HCT116 (cell line): ENCODE results near the gene PVR. TPM values are rescaled to one million over a fixed set of nuclear protein-coding genes. Genes with fewer than 3 reads are reported as not detected.

Experiments
- ATAC-seq: fragments of 200-7000 bp; cut with Tn5 transposase; 2 replicates; pipeline ENCODE4 v1.9.1; 2020; ENCODE audit warnings: mild to moderate bottlenecking, moderate library complexity
- BruUV-seq: library from RNA; stranded (reverse); fragments of 400-500 nt; replicated peaks from 2 replicates; lab custom pipeline; 2021; lab: Mats Ljungman, UMichigan
- CTCF ChIA-PET: fragments of 300-600 bp; sonication (Branson Sonifier 250); formaldehyde crosslinking; loops from one replicate; lab custom pipeline; 2021; ENCODE audit warnings: antibody characterized with exemption; lab: Charles Lee
- POLR2A ChIA-PET: fragments of 300-600, 350-600 bp; sonication (Branson Sonifier 250); formaldehyde crosslinking; loops from one replicate; lab custom pipeline; 2021; ENCODE audit warnings: antibody characterized with exemption; lab: Charles Lee
- RAD21 ChIA-PET, 2 experiments: fragments of 300-600 bp; sonication (Branson Sonifier 250); formaldehyde crosslinking; loops; one replicate each; lab custom pipeline; 2023; ENCODE audit warnings: low total read pairs in 2 of 2; ENCODE audit not compliant: uncharacterized antibody in 2 of 2, unreplicated experiment in 2 of 2, low non-redundant PET in 1 of 2; lab: Charles Lee
- DNase-seq: peaks from one replicate; pipeline ENCODE4 v3.0.0-alpha.2; 2010; ENCODE audit warnings: low read depth, low spot score
- H2AFZ ChIP-seq: fragments of 200-600 bp; shearing (Covaris generic), sonication (generic); 2 replicates; pipeline ENCODE4 v1.6.1; 2017; ENCODE audit warnings: low read depth, mixed run types, mixed read lengths, antibody characterized with exemption, low read length; ENCODE audit not compliant: poor library complexity, severe bottlenecking
- H3K27ac ChIP-seq: 2 replicates; pipeline ENCODE4 v1.5.1; 2012; ENCODE audit warnings: low read depth, low read length
- H3K27me3 ChIP-seq: fragments of 200-600 bp; sonication (generic); 2 replicates; pipeline ENCODE4 v1.6.1; 2016; ENCODE audit warnings: mixed run types, low read length, mixed read lengths; ENCODE audit not compliant: insufficient read depth
- H3K36me3 ChIP-seq, 2 experiments: fragments of 200-500 bp in 1 of 2; fragments of 200-600 bp in 1 of 2; sonication (Bioruptor generic) in 1 of 2; sonication (generic) in 1 of 2; 2 replicates each; pipeline versions ENCODE4 v1.5.1 to v1.6.1; 2014 to 2016; ENCODE audit warnings: low read length in 2 of 2, inconsistent platforms in 1 of 2, mixed read lengths in 1 of 2, mixed run types in 1 of 2; ENCODE audit not compliant: insufficient read depth in 2 of 2, control insufficient read depth in 1 of 2
- H3K4me1 ChIP-seq, 2 experiments: fragments of 200-600 bp in 1 of 2; sonication (generic) in 1 of 2; 2 replicates each; pipeline versions ENCODE4 v1.5.1 to v1.6.1; 2012 to 2017; ENCODE audit warnings: low read length in 2 of 2, inconsistent platforms in 1 of 2, mild to moderate bottlenecking in 1 of 2, mixed read lengths in 1 of 2, mixed run types in 1 of 2, moderate library complexity in 1 of 2; ENCODE audit not compliant: insufficient read depth in 2 of 2, control insufficient read depth in 1 of 2
- H3K4me2 ChIP-seq: fragments of 200-600 bp; sonication (generic); 2 replicates; pipeline ENCODE4 v1.6.1; 2017; ENCODE audit warnings: mixed run types, low read length, mixed read lengths
- H3K4me3 ChIP-seq, 2 experiments: fragments of 200-600 bp in 1 of 2; sonication (generic) in 1 of 2; replicated peaks in 1 of 2; 2 replicates each; pipeline ENCODE4 v1.5.1; 2011 to 2016; ENCODE audit warnings: low read length in 2 of 2, control low read depth in 1 of 2, low read depth in 1 of 2, mild to moderate bottlenecking in 1 of 2, mixed read lengths in 1 of 2, mixed run types in 1 of 2
- H3K79me2 ChIP-seq: fragments of 200-600 bp; sonication (generic); 2 replicates; pipeline ENCODE4 v1.6.1; 2017; ENCODE audit warnings: mild to moderate bottlenecking, mixed run types, low read length, moderate library complexity, mixed read lengths; ENCODE audit not compliant: insufficient read depth
- H3K9ac ChIP-seq: fragments of 200-600 bp; sonication (generic); 2 replicates; pipeline ENCODE4 v1.6.1; 2016; ENCODE audit warnings: low read length, mixed read lengths
- H3K9me2 ChIP-seq: fragments of 200-600 bp; sonication (generic), shearing (Covaris generic); 2 replicates; pipeline ENCODE4 v1.6.1; 2017; ENCODE audit warnings: mixed run types, mild to moderate bottlenecking, moderate library complexity; ENCODE audit not compliant: insufficient read depth
- H3K9me3 ChIP-seq, 2 experiments: fragments of 200-500 bp in 1 of 2; fragments of 200-600 bp in 1 of 2; sonication (Bioruptor generic) in 1 of 2; sonication (generic) in 1 of 2; 2 replicates each; pipeline ENCODE4 v1.6.1; 2014 to 2017; ENCODE audit warnings: low read length in 2 of 2, mixed read lengths in 2 of 2, inconsistent platforms in 1 of 2, low read depth in 1 of 2, mild to moderate bottlenecking in 1 of 2, mixed run types in 1 of 2, moderate library complexity in 1 of 2; ENCODE audit not compliant: control insufficient read depth in 1 of 2, insufficient read depth in 1 of 2
- H4K20me1 ChIP-seq: fragments of 200-600 bp; sonication (generic), shearing (Covaris generic); 2 replicates; pipeline ENCODE4 v1.6.1; 2017; ENCODE audit warnings: mixed run types, mild to moderate bottlenecking, moderate library complexity; ENCODE audit not compliant: insufficient read depth
- CEBPB ChIP-seq: IDR thresholded peaks from 2 replicates; pipeline ENCODE4 v1.6.1; 2012; ENCODE audit warnings: low read depth
- EGR1 ChIP-seq: IDR thresholded peaks from 2 replicates; pipeline ENCODE4 v1.6.1; 2012; ENCODE audit warnings: low read depth
- ELF1 ChIP-seq: IDR thresholded peaks from 2 replicates; pipeline ENCODE4 v1.6.1; 2012; ENCODE audit warnings: low read depth, borderline replicate concordance
- EZH2 ChIP-seq: fragments of 200-600 bp; sonication (generic); IDR thresholded peaks from 2 replicates; pipeline ENCODE4 v1.6.1; 2017; ENCODE audit warnings: antibody characterized with exemption, mixed run types
- EZH2phosphoT487 ChIP-seq: fragments of 200-600 bp; IDR thresholded peaks from 2 replicates; pipeline ENCODE4 v1.6.1; 2018; ENCODE audit warnings: antibody characterized with exemption, borderline replicate concordance
- POLR2AphosphoS5 ChIP-seq: IDR thresholded peaks from 2 replicates; pipeline ENCODE4 v1.6.1; 2011; ENCODE audit warnings: mild to moderate bottlenecking, low read depth, low read length, moderate library complexity
- SP1 ChIP-seq: IDR thresholded peaks from 2 replicates; pipeline ENCODE4 v1.6.1; 2012; ENCODE audit warnings: low read depth
- SRF ChIP-seq: IDR thresholded peaks from 2 replicates; pipeline ENCODE4 v1.6.1; 2012; ENCODE audit warnings: low read depth
- TCF7L2 ChIP-seq: IDR thresholded peaks from 2 replicates; pipeline ENCODE4 v1.7.0; 2011; ENCODE audit warnings: borderline replicate concordance, inconsistent platforms; ENCODE audit not compliant: insufficient read depth, insufficient read length; ENCODE audit errors: extremely low read depth
- YY1 ChIP-seq: IDR thresholded peaks from 2 replicates; pipeline ENCODE4 v1.6.1; 2011; ENCODE audit warnings: low read length, low read depth, moderate library complexity, mild to moderate bottlenecking; ENCODE audit not compliant: insufficient replicate concordance; ENCODE audit errors: extremely low read depth
- ZBTB33 ChIP-seq: IDR thresholded peaks from 2 replicates; pipeline ENCODE4 v1.6.1; 2011; ENCODE audit warnings: mild to moderate bottlenecking, low read length, moderate library complexity; ENCODE audit not compliant: insufficient replicate concordance; ENCODE audit errors: extremely low read depth
- ZNF274 ChIP-seq: fragments of 200-500 bp; sonication (Bioruptor generic); IDR thresholded peaks from 2 replicates; pipeline ENCODE4 v1.6.1; 2014; ENCODE audit warnings: mild to moderate bottlenecking, low read depth, low read length, inconsistent platforms
- intact Hi-C: fragments of 100-400 bp; cut with micrococcal nuclease; formaldehyde crosslinking; loops from 2 replicates; pipeline ENCODE4 v1.10.0; 2022
- total RNA-seq: library from RNA; stranded (reverse); gene quantifications from one replicate; pipeline ENCODE4 v1.2.1, GENCODE V29; 2021; ENCODE audit not compliant: unreplicated experiment

PVR gene
- total RNA-seq, 1 experiment from 2014 or later, result 62.0 TPM

- H3K27me3 ChIP-seq, result no peaks in the 10 kb centered on the region
- intact Hi-C loops, result no loop called here
- H3K36me3 ChIP-seq, result no peaks in the 10 kb centered on the region
- no peak overlapping the region for H3K4me2 ChIP-seq
- no peaks in the 10 kb centered on the region for H3K9me3 ChIP-seq
- peaks cover 0 to 9% of the 10 kb centered on the region in 2 experiments; a peak in 1 of 4 replicates for H3K4me1 ChIP-seq
- ChIA-PET RAD21 (no interaction called here), CTCF (no interaction called here), POLR2A (interaction anchor here (0.7 kb wide), 1 partner anchor 34 kb away, joined by 3 read pairs; no protein-coding TSS in a partner anchor)
- no peak overlapping the region for H2AFZ ChIP-seq
- DNase-seq (no peak), ATAC-seq (no peak)
- TF ChIP-seq SRF (no peak), ZBTB33 (no peak), YY1 (no peak), EZH2 (no peak), EGR1 (no peak)
- H3K9ac ChIP-seq, result no peak overlapping the region
- no TSS peak for BruUV-seq
- no peak overlapping the region for H3K27ac ChIP-seq
- no peaks in the 10 kb centered on the region for H4K20me1 ChIP-seq
- H3K4me3 ChIP-seq, result no peak overlapping the region
- no peaks in the 10 kb centered on the region for H3K9me2 ChIP-seq
- no peaks in the 10 kb centered on the region for H3K79me2 ChIP-seq
These were observed 40.3 kb upstream of the PVR start for GRCh38 chr19:44603201-44603945.

- BruUV-seq, result no TSS peak
- Histone ChIP-seq H4K20me1 (no peaks in the 10 kb centered on the region), H3K27me3 (no peaks in the 10 kb centered on the region), H3K4me1 (peaks cover 0 to 5% of the 10 kb centered on the region in 2 experiments; a peak in 1 of 4 replicates), H3K79me2 (no peaks in the 10 kb centered on the region), H3K27ac (no peak overlapping the region), H3K9me2 (no peaks in the 10 kb centered on the region), H3K9ac (no peak overlapping the region), H3K36me3 (no peaks in the 10 kb centered on the region), H3K9me3 (no peaks in the 10 kb centered on the region), H3K4me3 (no peak overlapping the region), H2AFZ (no peak overlapping the region), H3K4me2 (no peak overlapping the region)
- POLR2A ChIA-PET, result no interaction called here
- intact Hi-C loops, result no loop called here
- RAD21 ChIA-PET, result no interaction called here
- ATAC-seq, result no peak
- CTCF ChIA-PET, result no interaction called here
- no peak for TF ChIP-seq ZNF274
- TF ChIP-seq EGR1, result no peak
- TF ChIP-seq SP1, result no peak
- TF ChIP-seq YY1, result no peak
- no peak for TF ChIP-seq ELF1
- no peak for TF ChIP-seq EZH2phosphoT487
- TF ChIP-seq CEBPB, result no peak
- no peak for TF ChIP-seq TCF7L2
- no peak for TF ChIP-seq ZBTB33
- TF ChIP-seq POLR2AphosphoS5, result no peak
- no peak for DNase-seq
These were observed 39.5 kb upstream of the PVR start for GRCh38 chr19:44604241-44604640.
